HepG2 (cell line): ENCODE results near the gene CREB1. TPM values are rescaled to one million over a fixed set of nuclear protein-coding genes. Genes with fewer than 3 reads are reported as not detected.

Experiments used
- ATAC-seq: fragments of 200-7000 bp; cut with Tn5 transposase; 3 replicates; pipeline ENCODE4 v1.9.1; 2020; ENCODE audit warnings: mild to moderate bottlenecking, moderate library complexity
- Bru-seq: library from RNA; stranded (reverse); fragments of 400-500 nt; gene quantifications from one replicate; lab custom pipeline; 2021; lab: Mats Ljungman, UMichigan
- BruChase-seq, 2 experiments: library from RNA; stranded (reverse); fragments of 400-500 nt; gene quantifications; one replicate each; lab custom pipeline; 2021; lab: Mats Ljungman, UMichigan
- BruUV-seq: library from RNA; stranded (reverse); fragments of 400-500 nt; replicated peaks from 2 replicates; lab custom pipeline; 2021; lab: Mats Ljungman, UMichigan
- CTCF ChIA-PET: fragments of 300-600 bp; formaldehyde crosslinking; extraction: SDS; loops from one replicate; lab custom pipeline; 2021; ENCODE audit warnings: low total read pairs, inconsistent platforms, low intra/inter-chr PET ratio; lab: Yijun Ruan, JAX
- POLR2A ChIA-PET: fragments of 350-600 bp; sonication (Branson Sonifier 250); formaldehyde crosslinking; loops from one replicate; lab custom pipeline; 2020; ENCODE audit warnings: antibody characterized with exemption, inconsistent platforms; lab: Yijun Ruan, JAX
- DNase-seq: peaks from one replicate; pipeline ENCODE4 v3.0.0-alpha.2; 2015; ENCODE audit warnings: low spot score
- FAIRE-seq: peaks from 3 replicates; lab custom pipeline; 2011; peaks lifted over from hg19 to GRCh38; lab: Jason Lieb, UNC
- H2AFZ ChIP-seq: one replicate; pipeline ENCODE4 v1.6.1; 2011; ENCODE audit warnings: low read length, inconsistent platforms
- H3K27ac ChIP-seq: fragments of 300-600 bp; 3 replicates; pipeline ENCODE4 v1.8.0; 2011; ENCODE audit warnings: mixed run types, mild to moderate bottlenecking, mixed read lengths, low read length, inconsistent platforms; ENCODE audit not compliant: insufficient read depth; ENCODE audit errors: extremely low read length
- H3K27me3 ChIP-seq, 2 experiments: fragments of 200-600 bp in 1 of 2; 2 replicates in 1 of 2; 3 replicates in 1 of 2; pipeline versions ENCODE4 v1.6.0 to v1.8.0; 2011; ENCODE audit warnings: low read length in 2 of 2, mild to moderate bottlenecking in 2 of 2, moderate library complexity in 2 of 2, inconsistent platforms in 1 of 2; ENCODE audit not compliant: insufficient read depth in 2 of 2, control insufficient read depth in 1 of 2
- H3K36me3 ChIP-seq, 2 experiments: fragments of 200-600 bp in 1 of 2; replicated peaks in 1 of 2; 2 replicates in 1 of 2; 3 replicates in 1 of 2; pipeline versions ENCODE4 v1.5.1 to v1.8.0; 2011; ENCODE audit warnings: low read length in 2 of 2, inconsistent platforms in 1 of 2; ENCODE audit not compliant: insufficient read depth in 2 of 2, control insufficient read depth in 1 of 2
- H3K4me1 ChIP-seq: 2 replicates; pipeline ENCODE4 v1.5.1; 2012; ENCODE audit warnings: low read length, inconsistent platforms; ENCODE audit not compliant: insufficient read depth
- H3K4me2 ChIP-seq: 2 replicates; pipeline ENCODE4 v1.6.0; 2011; ENCODE audit warnings: low read depth, low read length, inconsistent platforms
- H3K4me3 ChIP-seq, 3 experiments: fragments of 200-600 bp in 1 of 3; sonication (generic), shearing (Covaris generic) in 1 of 3; replicated peaks in 1 of 3; 2 replicates each; pipeline ENCODE4 v1.5.1; 2011 to 2016; ENCODE audit warnings: low read length in 3 of 3, inconsistent platforms in 2 of 3, low read depth in 2 of 3, mild to moderate bottlenecking in 2 of 3, control low read depth in 1 of 3, mixed read lengths in 1 of 3; ENCODE audit not compliant: insufficient read depth in 1 of 3
- H3K79me2 ChIP-seq: one replicate; pipeline ENCODE4 v1.6.1; 2011; ENCODE audit warnings: low read length, inconsistent platforms; ENCODE audit not compliant: insufficient read depth
- H3K9ac ChIP-seq: 2 replicates; pipeline ENCODE4 v1.6.0; 2011; ENCODE audit warnings: mild to moderate bottlenecking, low read depth, low read length, inconsistent platforms; ENCODE audit not compliant: insufficient read depth
- H3K9me3 ChIP-seq: 2 replicates; pipeline ENCODE4 v1.5.1; 2012; ENCODE audit warnings: mild to moderate bottlenecking, low read length
- H4K20me1 ChIP-seq: 2 replicates; pipeline ENCODE4 v1.6.0; 2011; ENCODE audit warnings: inconsistent platforms, mild to moderate bottlenecking, low read length, moderate library complexity; ENCODE audit not compliant: insufficient read depth
- ASH2L ChIP-seq: fragments of 300-600, 200-600 bp; sonication (generic); IDR thresholded peaks from 2 replicates; pipeline ENCODE4 v1.7.0; 2017; ENCODE audit warnings: low read depth, mild to moderate bottlenecking, moderate library complexity, mixed read lengths, low read length; ENCODE audit not compliant: insufficient read length
- ISX ChIP-seq: sonication (generic); formaldehyde crosslinking; conservative IDR thresholded peaks from 2 replicates; pipeline ENCODE4 v1.5.0; 2020; ENCODE audit warnings: missing genetic modification reagents
- JUND ChIP-seq: sonication (generic); formaldehyde crosslinking; IDR thresholded peaks from 2 replicates; pipeline ENCODE4 v1.8.0; 2022; ENCODE audit warnings: mild to moderate bottlenecking, missing genetic modification reagents
- NFE2 ChIP-seq: sonication (generic); formaldehyde crosslinking; IDR thresholded peaks from 2 replicates; pipeline ENCODE4 v1.4.0; 2020; ENCODE audit warnings: missing genetic modification reagents
- NR3C1 ChIP-seq: sonication (generic); formaldehyde crosslinking; IDR thresholded peaks from 2 replicates; pipeline ENCODE4 v1.4.0; 2020; ENCODE audit warnings: missing genetic modification reagents
- NRL ChIP-seq: sonication (generic); formaldehyde crosslinking; IDR thresholded peaks from 2 replicates; pipeline ENCODE4 v1.5.0; 2020; ENCODE audit warnings: missing genetic modification reagents, mild to moderate bottlenecking, moderate library complexity, borderline replicate concordance
- POGZ ChIP-seq: sonication (generic); formaldehyde crosslinking; IDR thresholded peaks from 2 replicates; pipeline ENCODE4 v1.4.0; 2020; ENCODE audit warnings: mild to moderate bottlenecking, missing genetic modification reagents
- SMAD9 ChIP-seq: sonication (generic); formaldehyde crosslinking; IDR thresholded peaks from 2 replicates; pipeline ENCODE4 v1.5.1; 2020; ENCODE audit warnings: mild to moderate bottlenecking, missing genetic modification reagents
- SRSF1 ChIP-seq: fragments of 200-400 bp; formaldehyde crosslinking; optimal IDR thresholded peaks from 2 replicates; pipeline ENCODE3; 2017; ENCODE audit warnings: mild to moderate bottlenecking, low read depth, low read length, moderate library complexity
- TRIM24 ChIP-seq: sonication (generic); formaldehyde crosslinking; IDR thresholded peaks from 2 replicates; pipeline ENCODE4 v1.8.0; 2022; ENCODE audit warnings: mild to moderate bottlenecking, missing genetic modification reagents
- ZNF121 ChIP-seq: sonication (generic); formaldehyde crosslinking; IDR thresholded peaks from 2 replicates; pipeline ENCODE4 v1.5.0; 2020; ENCODE audit warnings: mild to moderate bottlenecking, missing genetic modification reagents
- ZNF644 ChIP-seq: IDR thresholded peaks from 2 replicates; pipeline ENCODE4 v1.6.1; 2016; ENCODE audit warnings: low read depth
- WGBS: methylation state at CpG from one replicate; pipeline ENCODE4 v1.1.6; 2017; ENCODE audit warnings: low lambda C conversion rate; 5-methylcytosine and 5-hydroxymethylcytosine counted together
- in situ Hi-C: cut with HindIII; loops from 2 replicates; pipeline ENCODE4 v1.10.0; 2017; ENCODE audit warnings: low pct_unique_long_range_greater_than_20kb; ENCODE audit not compliant: extremely low pct_ligation_motif_present
- intact Hi-C: fragments of 100-400 bp; cut with micrococcal nuclease; formaldehyde crosslinking; loops from one replicate; pipeline ENCODE4 v1.10.0; 2022; ENCODE audit not compliant: unreplicated experiment
- long read RNA-seq, 2 experiments: library from RNA in 1 of 2; library from polyadenylated mRNA in 1 of 2; stranded (forward) in 1 of 2; unstranded in 1 of 2; transcript quantifications; one replicate each; pipeline ENCODE4 v2.0.0, GENCODE V29; 2019 to 2022
- polyA minus RNA-seq, 3 experiments: library from RNA; depleted of rRNA, polyadenylated mRNA; stranded (reverse); fragments of >200 nt; gene quantifications; 2 replicates each; pipeline ENCODE4 v1.2.3, GENCODE V29; 2011; ENCODE audit warnings: low replicate concordance in 1 of 3
- polyA plus RNA-seq, 8 experiments: library from polyadenylated mRNA; depleted of rRNA in 3 of 8; stranded (reverse) in 7 of 8; unstranded in 1 of 8; fragments of >200 nt; fragmentation: Illumina TruSeq in 4 of 8; extraction: Trizol in 4 of 8; gene quantifications; 2 replicates each; pipeline versions ENCODE4 v1.2.1 to v1.2.3, GENCODE V29; 2011 to 2016; ENCODE audit warnings: low read depth in 4 of 8, missing spikeins in 1 of 8, mixed read lengths in 1 of 8; ENCODE audit not compliant: insufficient read depth in 1 of 8
- total RNA-seq, 5 experiments: library from RNA; depleted of rRNA; stranded (reverse); fragments of >200 nt; fragmentation: Illumina TruSeq; extraction: Trizol; gene quantifications; 2 replicates each; pipeline ENCODE4 v1.2.3, GENCODE V29; 2016; ENCODE audit warnings: low read depth in 1 of 5
- TF ChIP-seq, protein P1 (sequence below): sonication (generic); formaldehyde crosslinking; IDR thresholded peaks from 2 replicates; pipeline ENCODE4 v1.5.0; 2020; ENCODE audit warnings: missing genetic modification reagents
- TF ChIP-seq, protein P2 (sequence below): sonication (generic); formaldehyde crosslinking; IDR thresholded peaks from 2 replicates; pipeline ENCODE4 v1.5.0; 2020; ENCODE audit warnings: mild to moderate bottlenecking, missing genetic modification reagents

CREB1 gene
- total RNA-seq (2016; rRNA removed; fragmentation: Illumina TruSeq; extraction: Trizol) (51.9 and 79.5 TPM in 2 replicates), polyA plus RNA-seq (2011; rRNA removed) (49.3 and 51.8 TPM in 2 replicates), polyA minus RNA-seq (2011; rRNA and poly(A)+ RNA removed; ENCODE audit: low replicate concordance) (92.6 and 106 TPM in 2 replicates), Bru-seq, nascent RNA (percentile 92 among the genes with signal in this experiment), BruChase-seq, experiment 1, labeled RNA remaining after a 6-hour chase (percentile 80 among the genes with signal in this experiment), BruChase-seq, experiment 2, labeled RNA remaining after a 2-hour chase (percentile 86 among the genes with signal in this experiment)
- total RNA-seq (2016; cell fraction: cytosol; rRNA removed; fragmentation: Illumina TruSeq; extraction: Trizol; ENCODE audit: low read depth): 30.8 and 35.3 TPM in 2 replicates
- total RNA-seq (2016; cell fraction: insoluble cytoplasmic fraction; rRNA removed; fragmentation: Illumina TruSeq; extraction: Trizol): 53.4 and 76.4 TPM in 2 replicates
- 35.2 and 40.3 TPM in 2 replicates for total RNA-seq (2016; cell fraction: membrane; rRNA removed; fragmentation: Illumina TruSeq; extraction: Trizol)
- total RNA-seq (2016; cell fraction: nucleus; rRNA removed; fragmentation: Illumina TruSeq; extraction: Trizol): 48.0 and 50.4 TPM in 2 replicates
- 29.0 and 29.6 TPM in 2 replicates for polyA plus RNA-seq (2011; cell fraction: cytosol; rRNA removed)
- 38.1 and 40.9 TPM in 2 replicates for polyA plus RNA-seq (2011; cell fraction: nucleus; rRNA removed)
- 24.6 and 28.3 TPM in 2 replicates for polyA plus RNA-seq (2012)
- 7.6 and 8.2 TPM in 2 replicates for polyA plus RNA-seq (2016; cell fraction: cytosol; fragmentation: Illumina TruSeq; extraction: Trizol; ENCODE audit: low read depth)
- polyA plus RNA-seq (2016; cell fraction: insoluble cytoplasmic fraction; fragmentation: Illumina TruSeq; extraction: Trizol; ENCODE audit: low read depth): 40.9 and 45.2 TPM in 2 replicates
- 14.6 and 15.8 TPM in 2 replicates for polyA plus RNA-seq (2016; cell fraction: membrane; fragmentation: Illumina TruSeq; extraction: Trizol; ENCODE audit: low read depth)
- 24.2 and 42.3 TPM in 2 replicates for polyA plus RNA-seq (2016; cell fraction: nucleus; fragmentation: Illumina TruSeq; extraction: Trizol; ENCODE audit: insufficient read depth, low read depth)
- polyA minus RNA-seq (2011; cell fraction: cytosol; rRNA and poly(A)+ RNA removed): 36.9 and 38.6 TPM in 2 replicates
- 76.7 and 91.5 TPM in 2 replicates for polyA minus RNA-seq (2011; cell fraction: nucleus; rRNA and poly(A)+ RNA removed)
- long read RNA-seq, experiment 1, full-length matches to known transcripts: 20 of 35 reads
- long read RNA-seq, experiment 1, partial matches to known transcripts: 5 of 35 reads
- long read RNA-seq, experiment 1, other reads (novel, unspliced or antisense): 10 of 35 reads
- long read RNA-seq, experiment 2, full-length matches to known transcripts: 3 of 29 reads
- long read RNA-seq, experiment 2, partial matches to known transcripts: 1 of 29 reads
- long read RNA-seq, experiment 2, other reads (novel, unspliced or antisense): 25 of 29 reads

DNA sequence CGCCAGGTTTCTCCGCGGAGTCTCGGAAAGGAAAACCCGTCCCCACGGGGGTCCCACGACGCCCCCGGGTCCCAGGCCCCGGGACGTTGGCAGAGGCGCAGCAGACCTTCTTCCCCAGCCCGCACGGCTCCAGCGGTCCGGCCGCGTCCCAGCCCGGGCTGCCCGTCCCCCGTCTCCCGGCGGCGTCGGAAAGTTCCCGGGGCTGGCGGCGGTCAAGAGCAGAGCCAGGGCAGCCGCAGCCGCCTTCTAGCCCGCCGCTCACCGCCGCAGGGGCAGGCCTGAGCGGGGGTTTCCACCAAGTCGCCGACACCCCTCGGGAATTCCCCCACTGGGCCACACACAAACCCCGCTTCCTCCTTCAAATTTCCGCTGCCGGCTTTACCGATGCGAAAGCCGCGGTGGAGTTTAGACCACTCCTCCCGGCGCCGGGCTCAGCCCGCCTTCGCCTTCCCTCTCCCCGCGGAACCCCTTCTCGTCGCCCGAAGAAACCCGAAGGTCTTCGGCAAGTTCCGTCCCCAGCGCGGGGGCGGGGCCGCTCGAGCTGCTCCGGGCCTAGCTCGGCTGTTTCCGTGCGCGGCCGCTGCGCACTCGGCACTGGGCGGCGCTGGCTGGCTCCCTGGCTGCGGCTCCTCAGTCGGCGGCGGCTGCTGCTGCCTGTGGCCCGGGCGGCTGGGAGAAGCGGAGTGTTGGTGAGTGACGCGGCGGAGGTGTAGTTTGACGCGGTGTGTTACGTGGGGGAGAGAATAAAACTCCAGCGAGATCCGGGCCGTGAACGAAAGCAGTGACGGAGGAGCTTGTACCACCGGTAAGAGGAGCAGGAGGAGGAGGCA is at the start of gene CREB1:
Gene CREB1, plus strand, starts transcription at position 633 of the 830 bp plus-strand sequence. CDS start 25,674 bp downstream, outside the sequence.
- ATAC-seq (peak; percentile 96), DNase-seq (peak; percentile 94), FAIRE-seq (peak; percentile 91)
- Histone ChIP-seq H3K9me3 (no peaks in the 10 kb centered on the region), H3K4me2 (peak within 1 kb of the TSS; percentile 97), H3K27ac (peak within 1 kb of the TSS; percentile 96), H4K20me1 (peaks cover 20% of the 10 kb centered on the region; the same call in 1 of the 2 replicates), H2AFZ (peak within 1 kb of the TSS; percentile 35), H3K4me1 (peaks cover 44% of the 10 kb centered on the region), H3K27me3 (no peaks in the 10 kb centered on the region; a peak in 1 of 5 replicates), H3K79me2 (peaks cover 43% of the 10 kb centered on the region), H3K9ac (peak within 1 kb of the TSS; percentile 96), H3K4me3 (peak within 1 kb of the TSS; percentile 93 to 98 (median 94)), H3K36me3 (no peaks in the 10 kb centered on the region)
- ChIA-PET CTCF (no interaction called here), POLR2A (interaction anchor here (0.7 to 4.2 kb wide), 28 partner anchors 9 to 1443 kb away, joined by 3 to 30 read pairs (median 4); partner anchors contain the start of genes CCNYL1, EEF1B2, FASTKD2 and IDH1)
- TSS peak; percentile 75 for BruUV-seq
- 2% methylated on average over 47 of the region's 92 CpGs for WGBS
- intact Hi-C loops (loop anchor here (1.0 to 10.0 kb wide), 5 partner anchors 43 to 726 kb away; partner anchors contain the start of genes CCNYL1, IDH1 and METTL21A), in situ Hi-C loops (loop anchor here (10.0 kb wide), 1 partner anchor 195 kb away; no protein-coding TSS in a partner anchor)
- no peak for TF ChIP-seq SMAD9 (CRISPR knock-in tag)
- TF ChIP-seq TRIM24 (CRISPR knock-in tag): no peak
- peak; percentile 93 for TF ChIP-seq ASH2L
- peak; percentile 68 for TF ChIP-seq POGZ
- peak; percentile 28 for TF ChIP-seq SRSF1
- no peak; the same call in 1 of the 2 replicates for TF ChIP-seq ISX (CRISPR knock-in tag)
- no peak for TF ChIP-seq ZNF121 (CRISPR knock-in tag)
- TF ChIP-seq NRL (CRISPR knock-in tag): peak; percentile 73
- TF ChIP-seq ZNF644 (CRISPR knock-in tag): no peak
- TF ChIP-seq NR3C1 (CRISPR knock-in tag): no peak
- no peak for TF ChIP-seq NFE2 (CRISPR knock-in tag)
- TF ChIP-seq, protein P1, sequence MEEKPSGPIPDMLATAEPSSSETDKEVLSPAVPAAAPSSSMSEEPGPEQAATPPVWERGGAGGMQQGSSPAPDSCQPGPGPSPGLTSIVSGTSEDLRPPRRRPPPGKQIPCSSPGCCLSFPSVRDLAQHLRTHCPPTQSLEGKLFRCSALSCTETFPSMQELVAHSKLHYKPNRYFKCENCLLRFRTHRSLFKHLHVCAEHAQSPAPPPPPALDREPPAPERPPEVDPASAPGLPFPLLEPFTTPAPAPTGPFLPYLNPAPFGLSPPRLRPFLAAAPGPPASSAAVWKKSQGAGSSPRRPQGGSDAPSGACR (CRISPR knock-in tag): peak; percentile 90
- no peak for TF ChIP-seq JUND (CRISPR knock-in tag)
- TF ChIP-seq, protein P2, sequence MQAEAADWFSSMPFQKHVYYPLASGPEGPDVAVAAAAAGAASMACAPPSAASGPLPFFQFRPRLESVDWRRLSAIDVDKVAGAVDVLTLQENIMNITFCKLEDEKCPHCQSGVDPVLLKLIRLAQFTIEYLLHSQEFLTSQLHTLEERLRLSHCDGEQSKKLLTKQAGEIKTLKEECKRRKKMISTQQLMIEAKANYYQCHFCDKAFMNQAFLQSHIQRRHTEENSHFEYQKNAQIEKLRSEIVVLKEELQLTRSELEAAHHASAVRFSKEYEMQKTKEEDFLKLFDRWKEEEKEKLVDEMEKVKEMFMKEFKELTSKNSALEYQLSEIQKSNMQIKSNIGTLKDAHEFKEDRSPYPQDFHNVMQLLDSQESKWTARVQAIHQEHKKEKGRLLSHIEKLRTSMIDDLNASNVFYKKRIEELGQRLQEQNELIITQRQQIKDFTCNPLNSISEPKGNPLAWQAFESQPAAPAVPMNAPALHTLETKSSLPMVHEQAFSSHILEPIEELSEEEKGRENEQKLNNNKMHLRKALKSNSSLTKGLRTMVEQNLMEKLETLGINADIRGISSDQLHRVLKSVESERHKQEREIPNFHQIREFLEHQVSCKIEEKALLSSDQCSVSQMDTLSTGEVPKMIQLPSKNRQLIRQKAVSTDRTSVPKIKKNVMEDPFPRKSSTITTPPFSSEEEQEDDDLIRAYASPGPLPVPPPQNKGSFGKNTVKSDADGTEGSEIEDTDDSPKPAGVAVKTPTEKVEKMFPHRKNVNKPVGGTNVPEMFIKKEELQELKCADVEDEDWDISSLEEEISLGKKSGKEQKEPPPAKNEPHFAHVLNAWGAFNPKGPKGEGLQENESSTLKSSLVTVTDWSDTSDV (CRISPR knock-in tag): 0 out of 2 replicates have a peak, but pooled peaks have one; percentile 47
